Measurements from ENCODE around the gene SLC16A3. TPM values are rescaled to one million over a fixed set of nuclear protein-coding genes. Genes with fewer than 3 reads are reported as not detected.

SLC16A3 gene
- total and polyA plus RNA-seq, 2 of the 4 experiments (the other 2 are of a cell fraction): 49.1 to 181 TPM

- H3K79me1 ChIP-seq (ENCODE audit: low read depth in 1 of 2, low read length in 2 of 2): peaks cover 23 to 78% of the 10 kb centered on the region in 2 experiments; a peak in 3 of 4 replicates
- H3K4me2 ChIP-seq (ENCODE audit: low read depth, low read length): 0 out of 2 replicates have a peak overlapping the region, but pooled peaks have one; percentile 3
- H3K4ac ChIP-seq (ENCODE audit: low read depth, low read length): peak overlapping the region; percentile 100
- ChIA-PET POLR2A (ENCODE audit: unreplicated experiment) (no interaction called here), CTCF (interaction anchor here (1.6 kb wide), 1 partner anchor 11 kb away, joined by 5 read pairs; no protein-coding TSS in a partner anchor)
- no peaks in the 10 kb centered on the region for H3K27me3 ChIP-seq (ENCODE audit: control insufficient read depth, insufficient read depth, low read length)
- peak overlapping the region; percentile 100 for H2AK9ac ChIP-seq (replicated peaks; ENCODE audit: low read depth, low read length, poor library complexity)
- no peaks in the 10 kb centered on the region for H3K36me3 ChIP-seq (ENCODE audit: control insufficient read depth, insufficient read depth, low read length)
- peak overlapping the region; percentile 100 for H2AK5ac ChIP-seq (ENCODE audit: low read depth, low read length)
- H2BK120ac ChIP-seq (ENCODE audit: low read depth, low read length): peak overlapping the region; percentile 100
- intact Hi-C loops (cut with micrococcal nuclease) (loop anchor here (2.0 kb wide), 1 partner anchor 14 kb away; no protein-coding TSS in a partner anchor), in situ Hi-C loops (cut with MboI; ENCODE audit: low sequenced_read_pairs) (no loop called here), dilution Hi-C loops (cut with HindIII; ENCODE audit: low sequenced_read_pairs, unreplicated experiment) (no loop called here)
- H4K8ac ChIP-seq (ENCODE audit: low read depth in 2 of 2, low read length in 2 of 2): peak overlapping the region; percentile 98 to 100
- H2BK5ac ChIP-seq (ENCODE audit: low read depth, low read length, poor library complexity, severe bottlenecking): peak overlapping the region; percentile 100
- peak overlapping the region; percentile 92 for H3K56ac ChIP-seq (ENCODE audit: extremely low read depth, insufficient read depth, low read length)
- H4K20me1 ChIP-seq (ENCODE audit: insufficient read depth, low read length): no peaks in the 10 kb centered on the region
- H3K14ac ChIP-seq (replicated peaks; ENCODE audit: low read depth, low read length): peak overlapping the region; percentile 100
- no TSS peak for BruUV-seq (replicated peaks)
- H2AFZ ChIP-seq (replicated peaks; ENCODE audit: low read length, poor library complexity): peak overlapping the region; percentile 80
- peaks cover 47% of the 10 kb centered on the region for H3K4me1 ChIP-seq (ENCODE audit: control insufficient read depth, insufficient read depth, low read length)
- H3K18ac ChIP-seq (ENCODE audit: low read depth, low read length): peak overlapping the region; percentile 99
- H2BK20ac ChIP-seq (ENCODE audit: low read depth, low read length): peak overlapping the region; percentile 100
- peaks cover 37% of the 10 kb centered on the region for H3K9me1 ChIP-seq (ENCODE audit: insufficient read depth, low read length)
- H4K5ac ChIP-seq (ENCODE audit: low read depth, low read length): peak overlapping the region; percentile 99
- H4K91ac ChIP-seq (ENCODE audit: insufficient read depth, low read depth, low read length): peak overlapping the region; percentile 100
- H3K4me3 ChIP-seq (ENCODE audit: insufficient read depth, low read depth, low read length): no peak overlapping the region
- peak overlapping the region; percentile 100 for H3K23ac ChIP-seq (ENCODE audit: low read depth, low read length)
- peak overlapping the region; percentile 85 for H3K9ac ChIP-seq (ENCODE audit: low read depth, low read length)
- WGBS, 2 experiments (ENCODE audit: extremely low coverage in 2 of 2, insufficient read length in 1 of 2): 50% methylated on average over 2 of the region's 17 CpGs; no CpG with 5 or more reads in 1 of the 2 experiments
- peak overlapping the region; percentile 100 for H2BK15ac ChIP-seq (ENCODE audit: low read depth, low read length)
- DNase-seq (peak; percentile 81), ATAC-seq (ENCODE audit: low read depth) (peak; percentile 27)
- TF ChIP-seq MAZ (IDR thresholded peaks at IDR 0.05; ENCODE audit: borderline replicate concordance, low read depth, low read length) (0 out of 2 replicates have a peak, but pooled peaks have one; percentile 7), USF2 (IDR thresholded peaks at IDR 0.05; ENCODE audit: low read depth, low read length) (no peak)
- H3K9me3 ChIP-seq (ENCODE audit: control insufficient read depth, insufficient read depth, low read length): no peaks in the 10 kb centered on the region
- peak overlapping the region; percentile 100 for H3K27ac ChIP-seq (ENCODE audit: insufficient read depth, low read length)
Observed at GRCh38 chr17:82216301-82217119, 12.3 kb upstream of the SLC16A3 start.
